Stimulated activated CD4-positive, alpha-beta T cell treated with anti-CD3 and anti-CD28 coated beads, Interleukin-15, amount 100 ng/mL, for 1 hour (primary cell): ENCODE data around the gene CTSD.
"Not testable (repeated sequence)": the region's sequence is repeated elsewhere in the genome, so short reads cannot be mapped to it uniquely, and the experiment has no call there.

Experiments used
- DNase-seq, 2 donors: peaks; one replicate each; pipeline ENCODE4 v3.0.0-alpha.2; 2020; ENCODE audit warnings: low read depth in 1 of 2, low spot score in 1 of 2

The CTSD gene

DNA sequence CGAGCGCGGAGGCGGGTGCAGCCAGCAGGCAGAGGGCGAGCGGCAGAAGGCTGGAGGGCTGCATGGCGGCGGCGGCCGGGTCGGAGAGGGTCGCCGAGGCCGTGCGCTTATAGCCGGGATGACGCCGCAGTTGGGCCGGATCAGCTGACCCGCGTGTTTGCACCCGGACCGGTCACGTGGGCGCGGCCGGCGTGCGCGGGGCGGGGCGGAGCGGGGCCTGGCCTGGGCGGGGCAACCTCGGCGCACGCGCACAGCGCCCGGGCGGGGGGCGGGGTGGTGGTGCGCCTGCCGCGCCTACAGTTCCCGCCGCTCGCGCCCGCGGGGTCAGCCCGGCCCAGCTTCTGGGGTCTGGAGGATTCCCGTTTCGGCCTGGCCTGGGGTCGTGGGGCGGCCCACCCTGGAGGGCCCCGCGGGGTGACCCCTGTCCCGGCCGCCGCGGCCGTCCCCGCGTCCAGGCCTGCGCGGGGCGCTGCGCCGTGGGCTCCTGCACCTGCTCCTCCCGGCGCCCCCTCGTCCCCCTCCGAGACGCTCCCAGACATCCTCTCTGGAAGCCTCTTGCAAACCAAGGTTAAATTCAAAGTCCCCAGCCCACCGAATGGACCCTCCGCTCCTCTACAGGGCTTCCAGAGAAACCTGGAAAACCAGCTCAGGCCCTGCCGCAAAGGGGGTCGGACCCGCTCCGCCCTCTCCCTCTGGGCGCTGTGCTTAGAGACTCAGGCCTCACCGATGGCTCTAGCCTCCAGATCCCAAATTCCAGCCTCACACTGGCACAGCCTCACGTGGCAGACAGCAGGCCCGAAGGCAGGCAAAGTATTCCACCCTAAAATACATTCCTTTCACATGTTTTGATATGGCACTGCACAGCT is at the start of gene CTSD:
CTSD (minus strand) TSS at position 132 of the 866 bp plus-strand sequence; CDS start at position 64, 68 bp downstream.
- peak; percentile 81 to 91 for DNase-seq

DNA sequence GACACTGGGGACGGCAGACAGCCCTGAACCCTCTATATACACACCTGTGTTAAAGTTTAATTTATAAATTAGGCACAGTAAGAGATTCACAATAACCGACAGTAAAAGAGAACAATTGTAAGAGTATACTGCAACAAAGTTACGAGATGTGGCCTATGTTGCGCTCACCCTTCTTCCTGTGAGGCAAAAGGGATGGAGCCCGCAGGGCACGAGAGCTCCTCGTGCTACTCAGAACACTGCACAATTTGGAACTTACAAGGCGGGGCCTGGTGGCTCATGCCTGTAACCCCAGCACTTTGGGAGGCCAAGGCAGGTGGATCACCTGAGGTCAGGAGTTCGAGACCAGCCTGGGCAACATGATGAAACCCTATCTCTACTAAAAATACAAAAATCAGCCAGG is 49.6 kb upstream of the CTSD start:
- not testable (repeated sequence) for DNase-seq

DNA sequence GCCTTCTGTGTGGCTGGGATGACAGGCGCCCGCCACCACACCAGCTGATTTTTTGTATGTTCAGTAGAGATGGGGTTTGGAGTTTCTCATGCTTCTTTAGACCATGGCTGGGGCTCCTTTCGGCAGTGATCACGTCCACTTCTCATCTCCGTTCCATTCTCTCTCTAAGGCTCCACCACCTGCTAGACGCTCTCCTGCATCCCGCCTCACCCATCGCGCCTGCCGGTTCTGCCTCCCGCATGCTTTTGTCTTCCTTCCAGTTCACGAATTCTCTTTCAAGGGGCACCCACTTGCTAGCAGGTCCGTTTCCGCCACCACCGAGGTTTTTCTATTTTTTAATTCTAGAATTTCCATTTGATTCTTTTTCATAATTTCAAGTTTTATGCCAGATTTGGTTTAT is 49.1 kb upstream of the CTSD start:
- DNase-seq: no peak

DNA sequence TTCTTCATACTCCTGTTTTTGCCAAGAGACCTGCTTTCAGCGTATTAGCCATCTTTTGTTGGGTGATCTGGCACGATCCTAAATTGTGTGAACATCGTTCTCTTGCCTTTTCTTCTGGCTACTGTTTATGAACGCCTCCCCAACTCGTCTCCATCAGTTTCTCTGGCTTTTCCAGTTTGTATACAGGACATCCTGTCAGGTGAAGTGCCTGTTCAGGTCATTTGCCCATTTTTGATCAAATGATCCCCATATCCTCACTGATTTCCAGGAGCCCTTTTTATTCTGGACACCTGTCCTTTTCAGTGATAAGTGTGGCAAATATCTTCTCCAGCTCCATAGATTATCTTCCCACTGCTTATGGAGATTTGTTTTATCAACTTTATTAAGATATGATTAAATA is 48.5 kb upstream of the CTSD start:
- DNase-seq: no peak

DNA sequence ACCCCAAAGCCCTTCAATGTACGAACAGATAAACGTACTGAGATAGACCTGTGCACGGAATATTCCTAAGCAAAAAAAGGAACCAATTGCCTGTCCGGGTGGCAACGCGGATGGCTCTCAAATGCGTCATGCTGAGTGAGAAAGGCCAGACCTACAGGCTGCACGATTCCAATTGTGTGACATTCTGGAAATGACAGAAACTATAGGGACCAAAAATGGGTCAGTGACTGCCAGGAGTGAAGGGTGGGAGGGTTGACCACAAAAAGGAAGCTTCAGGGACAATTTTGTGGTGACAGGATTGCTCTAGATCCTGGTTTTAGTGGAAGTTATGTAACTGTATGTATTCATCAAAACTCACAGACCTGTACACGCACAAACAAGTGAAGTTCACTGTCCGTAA is 47.0 kb upstream of the CTSD start:
- DNase-seq: no peak

DNA sequence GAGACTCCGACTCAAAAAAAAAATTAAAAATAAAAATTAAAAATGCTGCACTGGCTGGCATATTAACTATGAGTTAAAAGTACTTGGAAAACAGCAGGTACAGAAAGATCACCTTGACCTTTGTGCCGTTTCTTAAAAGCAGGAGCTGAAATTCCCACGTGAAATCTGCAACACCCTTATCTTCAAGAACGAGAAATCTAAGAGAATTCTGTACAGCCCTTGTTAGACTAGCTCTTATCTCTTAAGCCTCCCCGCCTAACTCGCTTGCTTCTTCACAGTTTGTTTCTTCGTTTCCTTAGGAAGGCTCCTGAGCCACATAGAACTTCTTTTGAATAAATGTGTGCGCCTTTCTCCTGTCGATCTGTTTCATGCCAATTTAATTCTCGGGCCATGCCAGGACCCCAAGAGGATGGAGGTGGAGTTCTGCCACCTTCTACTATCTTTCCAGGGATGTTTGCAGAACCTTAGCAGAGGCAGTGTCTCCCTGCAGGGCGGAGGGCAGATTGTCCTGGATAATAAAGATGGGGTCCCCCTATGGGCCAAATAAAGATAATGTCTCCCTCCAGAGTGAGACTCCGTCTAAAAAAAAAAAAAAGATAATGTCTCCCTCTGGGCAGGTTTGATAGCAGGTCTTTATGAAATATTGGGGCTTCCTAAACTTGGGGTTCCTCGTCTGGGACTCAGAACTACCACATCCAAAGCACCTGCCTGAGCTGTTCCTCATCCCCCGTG is 43.7 kb upstream of the CTSD start:
- DNase-seq: no peak

DNA sequence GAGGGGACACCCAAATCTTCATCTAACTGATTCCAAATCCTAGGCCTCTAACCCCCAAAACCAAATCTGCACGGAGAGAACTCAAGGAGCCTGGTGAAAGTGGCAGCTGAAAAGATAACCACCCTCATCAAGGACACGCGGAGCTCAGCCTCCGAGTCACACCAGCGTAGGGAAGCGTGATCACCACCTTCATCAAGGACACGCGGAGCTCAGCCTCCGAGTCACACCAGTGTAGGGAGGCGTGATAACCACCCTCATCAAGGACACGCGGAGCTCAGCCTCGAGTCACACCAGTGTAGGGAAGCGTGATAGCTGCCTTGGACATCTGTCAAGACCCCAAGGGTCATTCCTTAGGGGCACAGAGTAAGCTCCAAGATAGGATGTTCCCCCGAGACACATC is 41.8 kb upstream of the CTSD start:
- no peak for DNase-seq

DNA sequence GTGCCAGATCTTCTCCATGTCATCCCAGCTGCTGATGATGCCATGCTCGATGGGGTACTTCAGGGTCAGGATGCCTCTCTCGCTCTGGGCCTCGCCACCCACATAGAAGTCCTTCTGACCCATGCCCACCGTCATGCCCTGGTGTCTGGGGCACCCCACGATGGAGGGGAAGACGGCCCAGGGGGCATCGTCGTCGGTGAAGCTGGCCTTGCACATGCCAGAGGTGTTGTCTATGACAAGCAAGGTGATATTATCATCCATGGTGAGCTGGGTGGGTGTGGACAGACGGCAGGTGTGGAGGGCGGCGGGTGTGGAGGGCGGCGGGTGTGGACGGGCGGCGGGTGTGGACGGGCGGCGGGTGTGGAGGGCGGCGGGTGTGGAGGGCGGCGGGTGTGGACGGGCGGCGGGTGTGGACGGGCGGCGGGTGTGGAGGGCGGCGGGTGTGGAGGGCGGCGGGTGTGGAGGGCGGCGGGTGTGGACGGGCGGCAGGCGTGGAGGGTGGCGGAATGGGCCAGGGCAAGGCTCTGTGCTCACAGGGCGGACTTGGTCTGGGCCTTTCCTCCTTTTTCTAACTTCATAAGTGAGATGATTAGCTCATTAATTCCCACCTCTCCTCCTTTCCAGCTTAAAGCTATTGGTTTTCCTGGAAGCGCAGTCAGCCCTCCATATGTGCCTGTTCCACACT is 40.2 kb upstream of the CTSD start:
- DNase-seq: not testable (repeated sequence)

DNA sequence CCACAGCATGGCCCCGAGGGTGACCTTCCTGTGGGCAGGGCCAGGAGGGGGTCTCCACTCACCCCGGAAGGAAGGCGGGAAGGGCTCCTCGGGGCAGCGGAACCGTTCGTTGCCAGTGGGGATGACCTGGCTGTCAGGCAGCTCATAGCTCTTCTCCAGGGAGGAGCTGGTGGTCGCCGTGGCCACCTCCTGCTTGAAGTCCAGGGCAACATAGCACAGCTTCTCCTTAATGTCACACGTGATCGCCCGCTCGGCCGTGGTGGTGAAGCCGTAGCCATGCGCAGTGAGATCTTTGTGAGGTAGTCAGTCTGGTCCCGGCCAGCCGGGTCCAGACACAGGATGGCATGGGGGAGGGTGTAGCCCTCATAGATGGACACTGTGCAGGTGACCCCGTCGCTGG is 39.5 kb upstream of the CTSD start:
- no peak for DNase-seq

DNA sequence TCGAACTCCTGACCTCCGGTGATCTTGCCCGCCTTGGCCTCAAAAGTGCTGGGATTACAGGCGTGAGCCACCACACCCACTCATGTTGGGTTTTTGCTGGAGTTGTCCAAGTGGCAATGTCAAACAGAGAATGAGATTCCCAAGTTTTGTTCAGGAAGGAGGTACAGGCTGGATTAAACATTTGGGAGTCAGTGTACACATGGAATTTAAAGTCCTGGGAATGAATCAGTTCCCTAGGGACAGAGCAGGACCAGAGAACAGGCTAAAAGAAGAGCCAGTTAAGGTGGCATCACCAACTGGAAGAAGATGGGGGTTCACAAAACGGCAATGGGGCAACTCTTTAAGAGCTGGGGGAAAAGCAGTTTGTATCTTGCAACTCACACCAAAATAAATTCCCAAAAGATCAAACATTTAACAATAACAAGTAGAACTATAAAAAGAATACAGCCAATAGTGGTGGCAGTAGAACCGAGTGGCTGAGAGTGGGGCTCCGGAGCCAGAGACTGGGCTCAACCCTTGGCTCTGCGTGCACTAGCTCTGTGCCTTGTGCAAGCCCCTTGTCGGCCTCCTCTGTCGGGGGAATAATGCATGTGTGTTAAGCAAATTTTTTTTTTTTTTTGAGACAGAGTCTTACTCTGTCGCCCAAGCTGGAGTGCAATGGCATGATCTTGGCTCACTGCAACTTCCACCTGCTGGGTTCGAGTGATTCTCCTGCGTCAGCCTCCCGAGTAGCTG is 33.8 kb upstream of the CTSD start:
- DNase-seq: no peak

DNA sequence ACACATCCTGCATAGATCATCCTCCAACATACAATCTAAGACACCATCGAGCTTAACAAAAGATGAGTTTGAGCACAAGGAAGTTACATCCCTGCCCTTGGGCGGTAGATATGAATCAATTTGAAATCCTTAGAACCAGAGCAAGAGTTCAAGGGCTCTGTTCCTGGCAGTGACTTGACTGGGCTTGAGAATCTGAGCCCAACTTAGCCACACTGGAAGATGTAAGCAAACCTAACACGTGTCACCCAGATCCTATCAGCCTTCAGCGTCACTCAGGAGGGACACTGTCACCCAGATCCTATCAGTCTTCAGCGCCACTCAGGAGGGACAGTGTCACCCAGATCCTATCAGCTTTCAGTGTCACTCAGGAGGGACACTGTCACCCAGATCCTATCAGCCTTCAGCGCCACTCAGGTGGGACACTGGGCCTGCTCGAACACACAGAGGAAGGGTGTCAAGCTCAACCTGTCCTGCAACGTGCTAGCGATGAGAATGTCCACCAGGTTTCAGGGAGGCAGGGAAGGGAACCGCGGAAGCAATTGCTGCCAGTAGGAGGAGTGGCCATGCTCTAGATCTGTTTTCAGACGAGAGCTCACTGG is 32.8 kb upstream of the CTSD start:
- no peak for DNase-seq

DNA sequence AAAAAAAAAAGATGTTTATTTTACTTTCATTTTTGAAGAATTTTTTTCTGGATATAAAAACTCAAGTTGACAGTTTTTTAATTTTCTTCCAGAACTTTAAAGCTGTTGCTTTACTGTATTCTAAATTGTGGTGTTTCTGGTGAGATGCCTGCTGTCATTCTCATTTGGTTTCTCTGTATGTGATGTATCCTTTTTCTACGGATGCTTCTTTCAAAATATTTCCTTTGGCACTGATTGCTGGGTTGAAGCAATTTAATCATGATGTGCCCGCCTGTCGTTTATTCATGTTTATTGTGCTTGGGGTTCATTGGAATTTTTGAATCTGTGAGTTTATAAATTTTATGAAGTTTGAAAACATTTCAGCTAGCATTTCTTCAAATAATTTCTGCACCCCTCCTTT is 29.4 kb upstream of the CTSD start:
- no peak for DNase-seq

DNA sequence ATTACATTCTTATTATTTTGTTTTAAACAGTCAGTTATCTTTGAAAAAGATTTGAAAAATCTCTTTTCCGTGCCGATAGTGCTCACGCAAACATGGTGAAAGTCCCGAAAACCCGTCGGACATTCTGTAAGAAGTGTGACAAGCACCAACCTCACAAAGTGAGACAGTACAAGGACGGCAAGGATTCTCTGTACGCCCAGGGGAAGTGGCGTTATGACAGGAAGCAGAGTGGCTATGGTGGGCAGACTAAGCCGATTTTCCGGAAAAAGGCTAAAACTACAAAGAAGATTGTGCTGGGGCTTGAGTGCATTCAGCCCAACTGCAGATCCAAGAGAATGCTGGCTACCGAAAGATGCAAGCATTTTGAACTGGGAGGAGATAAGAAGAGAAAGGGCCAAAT is 28.7 kb upstream of the CTSD start:
- DNase-seq: no peak

DNA sequence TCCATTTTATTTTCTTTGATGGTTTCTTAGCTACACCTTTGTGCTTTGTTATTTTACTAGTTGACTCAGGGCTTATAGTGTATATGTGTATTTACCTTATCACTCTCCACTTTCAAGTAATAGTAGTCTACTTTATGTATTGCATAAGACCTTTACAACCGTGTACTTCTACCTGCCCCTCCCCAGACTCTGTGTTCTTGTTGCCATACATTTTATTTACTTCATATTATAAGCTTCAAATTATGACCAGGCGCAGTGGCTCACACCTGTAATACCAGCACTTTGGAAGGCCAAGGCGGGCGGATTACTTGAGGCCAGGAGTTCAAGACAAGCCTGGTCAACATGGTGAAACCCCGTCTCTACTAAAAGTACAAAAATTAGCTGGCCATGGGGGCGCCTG is 28.2 kb upstream of the CTSD start:
- no peak for DNase-seq

DNA sequence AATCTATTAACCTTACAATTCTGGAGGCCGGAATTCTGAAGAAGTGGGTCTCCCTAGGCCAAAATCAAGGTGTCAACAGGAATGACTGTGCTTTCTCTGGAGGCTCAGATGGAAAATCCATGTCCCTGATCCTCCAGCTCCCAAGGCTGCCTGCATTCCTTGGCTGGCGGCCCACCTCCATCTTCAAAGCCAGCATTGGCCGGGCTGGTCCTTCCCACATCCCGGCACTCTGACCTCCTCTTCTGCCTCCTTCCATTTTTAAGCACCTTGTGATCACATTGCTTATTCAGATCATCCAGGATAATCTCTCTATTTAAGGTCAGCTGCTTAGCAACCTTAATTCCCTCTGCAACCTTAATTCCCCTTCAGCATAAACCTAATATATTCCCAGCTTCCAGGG is 22.7 kb upstream of the CTSD start:
- DNase-seq: no peak

DNA sequence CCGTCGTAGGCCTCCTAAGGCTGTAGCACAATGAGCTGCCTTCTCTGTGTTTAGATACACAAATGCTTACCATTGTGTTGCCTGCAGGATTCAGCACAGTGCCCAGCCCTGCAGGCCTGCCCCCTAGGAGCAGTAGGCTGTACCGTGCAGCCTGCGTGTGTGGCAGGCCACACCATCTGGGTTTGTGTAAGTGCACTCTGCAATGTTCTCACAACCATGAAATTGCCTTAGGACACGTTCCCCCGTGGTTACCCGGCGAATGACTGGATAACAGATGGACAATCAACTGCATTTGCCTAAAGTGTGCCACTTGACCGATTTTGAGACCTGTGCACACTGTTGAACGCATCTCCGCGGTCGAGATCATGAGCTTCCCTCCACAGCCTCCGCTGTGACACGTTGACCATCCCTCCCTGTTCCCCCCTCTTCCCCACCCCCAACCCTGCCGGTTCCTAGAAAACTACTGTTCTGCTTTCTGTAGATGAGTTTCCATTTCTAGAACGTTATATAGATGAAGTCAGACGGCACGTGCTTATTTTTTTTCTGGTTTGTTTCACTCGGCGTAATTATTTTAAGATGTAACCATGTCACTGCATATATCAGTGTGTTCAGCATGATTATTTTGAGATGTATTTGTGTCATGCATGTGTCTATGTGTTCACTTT is 22.2 kb upstream of the CTSD start:
- no peak for DNase-seq

DNA sequence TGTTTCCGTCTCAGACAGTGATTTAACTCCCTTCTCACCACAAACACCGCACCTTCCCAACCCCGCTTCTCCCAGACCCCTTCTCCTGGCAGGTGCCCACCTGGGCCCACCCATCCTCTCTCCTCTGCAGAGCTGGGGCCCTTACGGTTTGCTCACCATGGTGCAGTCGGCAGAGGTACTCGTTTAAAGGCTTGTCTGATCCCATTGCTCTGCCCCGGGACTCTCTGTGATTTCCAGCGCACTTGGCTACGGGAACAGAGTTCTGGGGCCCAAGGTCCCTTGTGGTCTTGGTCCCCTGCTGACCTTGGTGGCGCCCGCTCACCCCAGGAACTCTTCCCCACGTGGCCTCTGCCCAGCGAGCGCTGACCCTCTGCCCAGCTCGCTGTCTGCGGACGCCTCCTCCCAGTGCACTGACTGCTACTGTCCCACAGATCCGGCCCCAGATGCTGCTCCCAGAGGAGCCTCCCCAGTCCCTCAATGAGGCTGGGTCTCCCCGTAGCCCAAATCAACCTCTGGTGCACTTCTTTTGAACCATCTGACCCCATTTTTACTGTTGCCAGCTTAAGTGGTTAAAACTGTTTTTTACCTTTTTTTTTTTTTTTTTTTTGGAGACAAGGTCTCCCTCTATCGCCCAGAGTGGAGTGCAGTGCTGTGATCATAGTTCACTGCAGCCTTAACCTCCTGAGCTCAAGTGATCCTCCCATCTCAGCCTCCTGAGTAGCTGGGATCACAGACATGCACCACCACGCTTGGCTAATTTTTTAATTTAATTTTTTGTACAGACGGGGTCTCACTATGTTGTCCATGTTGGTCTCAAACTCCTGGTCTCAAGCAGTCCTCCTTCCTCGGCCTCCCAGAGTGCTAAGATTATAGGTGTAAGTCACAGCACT is 21.3 kb upstream of the CTSD start:
- no peak for DNase-seq

DNA sequence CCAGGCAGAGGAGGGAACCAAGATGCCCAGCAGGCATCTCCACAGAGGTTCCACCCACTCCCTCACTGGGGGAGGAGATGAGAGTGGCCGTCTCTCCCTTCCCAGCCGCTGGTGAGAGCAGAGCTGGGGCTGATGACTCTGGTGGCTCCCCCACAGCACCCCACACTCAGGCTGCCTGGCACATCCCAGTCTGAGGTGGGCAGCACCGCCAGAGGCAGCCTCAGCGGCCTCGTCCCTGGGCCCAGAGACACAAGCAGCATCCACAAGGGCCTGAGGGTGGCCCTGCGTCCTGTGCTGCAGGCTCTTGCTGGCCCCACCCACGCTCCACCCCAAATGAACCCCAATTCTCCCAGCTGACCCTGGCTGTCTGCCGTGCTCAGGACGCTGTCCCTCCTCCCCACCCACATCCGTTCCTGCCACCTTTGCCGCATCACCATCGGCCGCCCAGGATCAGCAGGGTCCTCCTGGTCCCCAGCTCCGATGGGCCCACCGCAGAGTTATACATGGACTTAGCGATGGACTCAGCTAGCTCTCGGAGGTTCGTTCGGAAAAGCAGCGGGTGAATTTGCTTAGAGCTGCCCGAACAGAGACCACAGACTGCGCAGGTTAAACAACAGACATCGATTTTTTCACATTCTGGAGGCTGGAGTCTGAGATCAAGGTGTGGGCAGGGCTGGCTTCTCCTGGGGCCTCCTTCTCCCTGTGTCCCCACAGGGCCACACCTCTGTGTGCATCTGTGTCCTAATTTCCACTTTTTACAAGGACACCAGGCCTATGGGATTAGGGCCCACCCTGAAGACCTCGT is 20.2 kb upstream of the CTSD start:
- DNase-seq: no peak
